Activated CD4-positive, alpha-beta T cell treated with anti-CD3 and anti-CD28 coated beads, Interleukin-2, amount 50 U/mL, for 1 hour (primary cell): ENCODE measurements around the gene MINDY3.
"Not testable (repeated sequence)": the region's sequence is repeated elsewhere in the genome, so short reads cannot be mapped to it uniquely, and the experiment has no call there.

Experiments used
- DNase-seq: peaks from one replicate; pipeline ENCODE4 v3.0.0-alpha.2; 2020

The MINDY3 gene

DNA sequence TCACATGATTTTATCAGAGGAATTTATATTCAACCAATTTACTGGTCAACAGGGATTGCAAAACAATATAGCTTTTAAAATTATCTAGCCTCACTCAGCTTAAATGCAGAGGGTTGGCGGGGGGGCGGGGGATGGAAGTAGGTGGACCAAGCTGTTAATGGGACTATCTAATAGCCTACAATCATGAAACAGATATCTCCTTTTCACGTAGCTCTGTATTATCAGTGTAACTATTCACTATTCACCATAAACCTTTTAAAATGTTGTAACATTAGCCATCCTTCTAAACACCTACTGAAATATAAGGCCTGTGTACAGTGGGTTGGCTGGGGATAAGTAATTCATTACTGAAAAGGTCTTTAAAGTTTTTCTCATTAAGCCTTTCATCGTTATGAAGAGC, 56.2 kb downstream of the MINDY3 start:
- no peak for DNase-seq

DNA sequence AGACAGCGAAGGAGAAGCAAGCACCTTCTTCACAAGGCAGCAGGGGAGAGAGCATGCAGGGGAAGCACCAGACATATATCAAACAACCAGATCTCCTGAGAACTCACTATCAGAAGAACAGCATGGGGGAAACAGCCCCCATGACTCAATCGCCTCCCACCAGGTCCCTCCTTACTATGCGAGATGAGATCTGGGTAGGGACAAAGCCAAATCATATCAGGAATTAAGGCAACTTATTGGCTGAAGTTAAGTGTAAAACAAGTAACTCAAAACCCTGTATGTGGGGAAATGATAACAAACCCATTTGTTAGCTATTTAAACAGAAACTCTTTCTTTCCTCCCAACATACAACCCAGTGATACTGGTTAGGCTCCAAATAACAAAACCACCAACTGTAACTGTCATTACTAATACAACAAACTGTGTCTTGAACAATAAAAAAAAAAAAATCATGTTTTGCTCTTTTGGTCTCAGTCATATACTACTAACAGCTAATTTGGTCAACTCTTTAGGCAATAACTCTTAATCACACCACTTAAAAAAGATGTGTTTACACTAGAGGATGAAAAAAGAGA, 57.8 kb downstream of the MINDY3 start:
- no peak for DNase-seq

GRCh38 chr10:15801641-15802040, 58.7 kb downstream of the MINDY3 start:
- DNase-seq = no peak

- no peak for DNase-seq
Observed at GRCh38 chr10:15801147-15801546, 59.2 kb downstream of the MINDY3 start.

GRCh38 chr10:15797346-15797745, 63.0 kb downstream of the MINDY3 start:
- DNase-seq = no peak

- no peak for DNase-seq
Observed at GRCh38 chr10:15796762-15797161, 63.5 kb downstream of the MINDY3 start.

DNA sequence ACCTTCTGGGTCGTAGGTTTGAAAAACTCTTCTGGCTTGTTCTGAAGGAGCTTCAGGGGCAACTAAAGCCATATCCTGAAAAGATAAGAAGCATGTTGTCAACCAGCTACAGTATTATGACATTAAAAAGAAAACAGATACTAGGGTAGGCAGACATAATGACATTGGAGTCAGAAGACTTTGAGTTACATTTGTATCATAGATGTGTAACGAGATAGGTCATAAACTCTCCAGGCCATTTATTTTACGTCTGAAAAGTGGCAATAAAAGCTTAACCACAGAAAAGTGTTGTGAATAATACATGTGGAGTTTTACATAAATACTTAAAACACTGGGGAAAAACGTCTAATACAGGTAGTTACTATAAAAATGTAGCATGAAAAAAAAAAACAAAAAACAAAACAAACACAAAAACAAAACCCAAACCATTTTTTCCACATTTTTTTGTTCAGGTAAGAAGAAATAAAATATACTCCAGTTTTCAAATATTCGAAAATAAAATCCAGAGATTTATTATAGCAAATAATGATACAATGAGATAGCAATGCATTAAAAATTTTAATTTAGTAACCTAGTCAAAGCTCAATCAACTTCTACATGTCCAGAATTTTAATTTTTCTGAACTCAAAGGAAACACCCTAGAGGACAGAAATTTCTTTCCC, 64.1 kb downstream of the MINDY3 start:
- no peak for DNase-seq

- DNase-seq = no peak
Observed at GRCh38 chr10:15795036-15795792, 65.1 kb downstream of the MINDY3 start.

DNA sequence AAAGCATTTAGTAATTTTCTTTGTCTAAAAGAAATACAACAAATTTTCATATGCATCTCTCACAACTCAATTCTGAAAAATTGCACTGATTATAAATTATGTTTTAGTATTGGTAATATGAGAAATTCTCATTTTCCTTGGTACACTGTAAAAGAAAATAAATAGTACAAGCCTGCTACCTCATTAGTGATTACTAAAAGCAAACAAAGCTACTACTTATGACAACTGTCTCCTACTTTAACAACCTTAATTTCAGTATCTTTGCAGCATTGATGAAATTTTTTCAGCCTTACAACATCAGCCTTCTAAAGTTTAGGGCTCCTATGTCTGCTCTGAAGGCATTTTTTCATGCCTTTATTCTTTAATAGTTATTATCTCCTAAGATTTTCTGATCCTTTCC, 65.7 kb downstream of the MINDY3 start:
- no peak for DNase-seq

- no peak for DNase-seq
Observed at GRCh38 chr10:15793664-15794063, 66.6 kb downstream of the MINDY3 start.

- DNase-seq = no peak
Observed at GRCh38 chr10:15792777-15793176, 67.5 kb downstream of the MINDY3 start.

DNA sequence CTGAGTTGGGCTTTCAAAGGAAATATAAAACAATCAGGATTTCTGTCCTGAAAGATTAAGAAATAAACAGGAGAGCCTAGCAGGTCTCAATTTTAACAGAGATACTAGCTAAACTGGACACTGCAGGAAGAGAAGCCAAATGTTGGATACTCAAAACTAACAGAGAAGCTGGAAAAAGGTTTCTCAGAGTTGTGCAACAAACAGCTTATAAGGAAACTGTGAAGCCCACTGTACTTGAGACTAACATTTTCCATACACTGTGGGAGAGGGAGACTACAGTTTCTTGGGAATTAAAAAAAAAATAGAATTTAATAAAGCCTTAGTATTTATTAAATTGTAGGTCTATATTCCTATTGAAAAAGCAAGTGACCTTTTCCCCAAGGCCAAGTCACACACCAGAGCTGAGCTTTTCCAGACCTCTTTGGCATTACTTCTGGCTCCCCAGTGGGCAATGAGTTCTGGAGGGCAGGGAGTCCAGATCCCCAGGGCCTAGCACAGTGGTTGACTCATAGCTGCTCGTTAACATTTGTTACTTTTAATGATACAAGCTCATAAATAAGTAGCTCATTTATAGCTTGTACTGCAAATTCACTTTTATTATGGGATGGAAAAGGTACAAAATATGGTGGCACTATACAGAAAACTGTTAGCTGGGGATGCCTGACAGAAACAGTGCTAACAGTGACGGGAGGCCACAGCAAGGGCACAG, 68.3 kb downstream of the MINDY3 start:
- DNase-seq = no peak

DNA sequence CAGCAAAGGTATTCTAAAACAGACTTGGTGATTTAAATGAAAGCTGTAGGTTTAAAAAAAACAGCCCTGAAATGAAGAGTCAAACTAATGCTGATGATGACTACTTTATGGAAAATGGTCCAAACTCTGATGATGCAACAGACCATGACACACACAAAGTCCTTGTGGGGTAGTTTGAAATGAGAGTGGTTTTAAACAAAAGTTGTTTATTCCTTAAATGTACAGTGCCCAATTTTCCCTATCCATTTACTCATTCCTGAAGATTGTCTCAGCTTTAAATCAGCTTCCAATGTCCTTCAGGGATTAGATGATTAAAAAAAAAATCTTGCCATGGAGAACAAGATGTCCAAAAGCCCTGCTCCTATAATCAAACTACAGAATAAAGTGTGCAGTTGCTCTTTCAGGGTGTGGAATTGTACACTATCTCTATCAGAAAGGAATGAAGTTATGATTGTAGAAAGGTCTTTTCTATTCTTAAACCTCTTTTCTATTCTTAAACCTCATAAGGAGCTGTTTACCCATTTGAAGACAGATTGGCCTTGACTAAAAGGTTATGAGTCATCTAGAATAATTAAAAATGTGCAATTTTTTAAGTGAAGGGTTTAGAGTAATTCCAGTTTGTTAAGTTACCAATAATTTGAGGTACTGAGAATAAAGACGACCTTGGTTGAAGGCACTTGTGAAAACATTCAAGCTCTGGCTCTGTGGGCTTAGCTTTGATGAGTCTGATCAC, 70.3 kb downstream of the MINDY3 start:
- no peak for DNase-seq

- DNase-seq = no peak
Observed at GRCh38 chr10:15787426-15787825, 72.9 kb downstream of the MINDY3 start.

- DNase-seq = no peak
Observed at GRCh38 chr10:15784662-15785300, 75.5 kb downstream of the MINDY3 start.

- DNase-seq = no peak
Observed at GRCh38 chr10:15783941-15784636, 76.2 kb downstream of the MINDY3 start.

DNA sequence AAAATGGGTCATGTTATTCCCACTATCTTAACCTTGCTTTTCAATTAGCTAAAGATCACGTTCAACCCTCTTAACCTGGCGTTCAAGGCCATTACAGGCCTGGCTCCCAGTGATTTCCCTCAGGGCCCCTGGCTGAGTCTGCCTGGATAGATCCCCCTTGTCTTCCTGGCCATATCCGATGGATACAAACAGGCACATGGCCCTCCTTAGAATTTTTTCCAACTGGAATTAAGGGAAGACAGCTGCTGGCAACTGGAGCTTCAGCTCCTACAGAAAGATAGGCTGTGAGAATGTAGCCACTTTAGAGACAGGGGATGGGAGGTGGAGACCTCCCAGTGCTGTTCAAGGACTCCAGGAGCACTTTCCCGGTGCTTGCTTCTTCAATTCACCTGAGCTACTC, 77.5 kb downstream of the MINDY3 start:
- DNase-seq = no peak

DNA sequence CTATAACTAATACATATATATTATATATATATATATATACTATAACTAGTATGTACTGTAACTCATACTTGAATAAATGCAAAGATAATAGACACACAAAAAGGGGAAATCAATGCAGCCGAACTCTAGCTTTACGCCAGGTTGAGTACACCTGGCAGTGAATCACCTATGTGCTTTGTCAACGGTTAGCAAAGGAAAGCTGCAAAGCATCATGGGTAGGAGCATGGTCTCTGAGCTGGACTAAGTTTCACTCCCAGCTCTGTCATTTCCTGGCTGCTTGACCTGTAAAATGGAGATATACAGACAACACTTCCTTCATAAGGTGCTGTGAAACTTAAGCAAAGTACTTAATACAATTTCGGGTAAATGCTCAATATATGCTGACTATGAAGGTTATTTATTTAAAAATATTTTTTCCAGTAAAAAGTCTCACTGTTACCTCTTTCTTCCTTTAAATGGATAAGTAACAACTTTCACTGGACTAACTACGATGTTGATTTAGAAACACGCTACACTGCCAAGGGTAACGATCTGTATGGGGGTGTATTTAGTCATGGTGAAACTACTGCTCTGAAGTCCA, 78.8 kb downstream of the MINDY3 start:
- DNase-seq = no peak

- no peak for DNase-seq
Observed at GRCh38 chr10:15780353-15781135, 79.8 kb downstream of the MINDY3 start.

DNA sequence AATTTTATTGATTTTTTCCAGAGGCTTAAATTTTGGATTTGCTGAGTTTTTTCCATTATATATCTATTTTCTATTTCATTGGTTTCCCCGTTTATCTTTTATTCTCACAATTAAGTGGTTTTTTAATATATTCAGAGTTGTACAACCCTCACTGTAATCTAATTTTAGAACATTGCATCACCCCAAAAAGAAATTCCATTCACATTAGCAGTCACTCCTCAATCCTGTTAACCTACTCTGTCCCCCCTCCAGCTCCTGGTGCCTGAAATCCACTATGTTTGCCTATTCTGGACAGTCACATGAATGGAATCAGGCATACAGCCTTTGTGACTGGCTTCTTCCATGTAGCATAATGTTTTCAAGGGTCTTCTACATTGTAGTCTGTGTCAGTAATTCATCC, 84.8 kb downstream of the MINDY3 start:
- DNase-seq = no peak

DNA sequence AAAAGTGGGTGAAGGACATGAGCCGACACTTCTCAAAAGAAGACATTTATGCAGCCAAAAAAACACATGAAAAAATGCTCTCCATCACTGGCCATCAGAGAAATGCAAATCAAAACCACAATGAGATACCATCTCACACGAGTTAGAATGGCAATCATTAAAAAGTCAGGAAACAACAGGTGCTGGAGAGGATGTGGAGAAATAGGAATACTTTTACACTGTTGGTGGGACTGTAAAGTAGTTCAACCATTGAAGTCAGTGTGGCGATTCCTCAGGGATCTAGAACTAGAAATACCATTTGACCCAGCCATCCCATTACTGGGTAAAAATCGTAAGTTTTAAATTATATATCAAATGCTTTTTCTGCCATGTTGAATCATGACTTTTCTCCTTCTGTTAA, 85.8 kb downstream of the MINDY3 start:
- DNase-seq = not testable (repeated sequence)
